SW 1271 (cell line): ENCODE data around the gene SLC4A8.
"Not testable (repeated sequence)": the region's sequence is repeated elsewhere in the genome, so short reads cannot be mapped to it uniquely, and the experiment has no call there.

ENCODE experiments used
- DNase-seq, 2 experiments: peaks; one replicate each; lab custom pipeline; 2025; lab: John Stamatoyannopoulos, UW

Gene SLC4A8

DNA sequence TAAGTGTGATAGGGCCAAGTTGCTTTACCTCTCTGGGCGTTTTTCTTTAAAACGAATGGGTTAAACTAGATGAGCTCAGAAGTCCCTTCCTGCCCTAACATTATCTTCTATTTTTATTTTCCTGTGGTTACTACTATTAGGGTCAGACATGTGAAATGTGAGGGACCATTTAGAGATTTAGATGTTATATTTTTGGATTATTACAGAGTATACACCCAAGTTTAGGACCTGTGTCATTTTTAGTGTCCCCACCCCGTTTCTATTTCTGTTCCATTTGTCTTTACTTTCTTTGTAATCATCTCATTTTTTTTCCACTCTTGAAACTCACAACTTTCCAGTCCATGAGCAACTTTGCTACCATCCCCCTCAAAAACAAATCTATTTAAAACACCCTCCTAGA lies 56.3 kb downstream of the SLC4A8 start:
- DNase-seq: no peak

DNA sequence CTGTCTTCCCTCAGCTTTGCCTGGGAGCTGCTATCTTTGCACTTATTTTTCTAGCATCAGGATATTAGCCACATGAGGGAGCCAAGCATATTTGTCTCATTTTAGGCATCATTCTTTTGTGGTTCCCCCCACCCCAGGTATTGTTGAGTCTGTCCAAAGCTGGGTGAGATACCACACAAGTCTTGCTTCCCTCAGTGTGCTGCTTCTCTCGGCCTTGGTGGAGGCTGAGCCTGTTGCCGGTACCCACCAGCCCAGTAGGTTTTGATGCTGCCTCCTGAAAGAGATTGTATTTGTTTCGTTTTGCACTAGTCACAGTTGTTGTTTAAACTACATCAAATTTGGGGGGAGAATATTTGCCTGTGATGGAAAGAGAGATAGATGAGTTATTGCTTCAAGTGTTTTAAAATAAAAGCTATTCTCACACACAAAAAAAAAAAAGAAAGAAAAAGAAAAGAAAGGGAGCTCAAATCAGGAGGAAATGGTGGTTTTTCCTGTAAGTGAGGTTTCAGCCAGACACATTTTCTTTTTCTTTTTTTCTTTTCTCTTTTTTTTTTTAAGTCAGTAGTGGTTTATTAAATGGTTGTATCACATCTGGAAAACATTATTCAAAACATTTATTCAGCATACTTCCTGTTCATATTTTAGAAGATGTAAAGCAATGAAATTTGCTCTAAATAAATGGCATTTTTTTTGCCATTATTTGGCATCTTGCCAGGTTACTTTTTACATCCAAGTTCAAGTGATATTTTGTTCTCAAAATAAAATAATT lies 58.5 kb downstream of the SLC4A8 start:
- DNase-seq: no peak

DNA sequence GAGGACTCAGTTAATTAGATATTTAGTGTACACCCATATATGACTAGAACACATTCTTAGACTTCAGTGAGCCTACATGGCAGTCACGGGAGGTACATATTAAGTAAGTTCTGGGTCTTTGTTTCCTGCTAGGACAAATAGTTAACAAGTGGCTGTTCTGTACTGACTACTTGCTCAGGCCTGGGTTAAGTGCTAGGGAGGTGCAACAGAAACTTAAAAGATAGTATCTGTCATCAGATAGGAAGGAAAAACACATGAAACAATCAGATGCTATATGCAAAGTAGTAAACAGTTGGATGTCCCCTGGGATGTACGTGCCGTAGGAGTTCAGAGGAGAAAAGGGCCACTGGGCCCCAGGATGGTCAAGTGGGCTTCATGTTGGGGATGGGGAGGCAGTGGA lies 59.5 kb downstream of the SLC4A8 start:
- DNase-seq: no peak

DNA sequence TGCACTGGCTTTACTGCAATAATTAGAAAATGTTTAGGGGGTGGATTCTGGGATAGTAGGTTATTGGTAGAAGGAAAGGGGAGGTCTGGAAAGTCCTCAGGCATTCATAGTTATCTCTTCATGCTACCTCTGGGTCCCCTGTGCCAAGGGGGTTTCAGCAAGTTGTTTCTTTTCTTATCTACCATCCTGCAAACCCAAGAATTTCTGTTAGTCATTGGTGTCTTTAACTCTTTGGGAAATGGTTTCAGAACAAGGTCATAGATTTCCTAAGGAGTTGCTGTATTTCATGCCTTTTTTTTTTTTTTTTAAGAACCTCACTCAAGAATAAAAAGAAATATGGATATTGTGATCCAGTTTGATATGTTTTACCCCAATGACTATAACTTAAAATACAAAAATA lies 63.6 kb downstream of the SLC4A8 start:
- DNase-seq: no peak

DNA sequence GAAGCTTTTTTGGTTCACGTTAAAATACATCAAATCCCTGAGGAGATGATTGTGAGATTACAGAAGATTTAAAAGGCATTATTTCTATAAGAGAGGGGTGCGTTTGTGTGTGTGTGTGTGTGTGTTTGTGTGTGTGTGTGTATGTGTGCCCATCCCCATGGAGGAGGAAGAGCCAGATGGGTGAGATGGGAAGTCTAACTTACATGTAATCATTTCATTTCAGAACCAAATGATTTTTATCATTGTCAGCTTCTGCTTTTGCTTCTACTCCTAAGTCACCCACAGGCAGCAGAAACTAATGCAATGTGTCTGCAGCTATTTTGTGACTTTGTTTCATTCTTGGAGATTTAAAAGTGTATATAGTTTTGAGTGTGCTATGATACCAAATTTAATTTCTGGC lies 68.7 kb downstream of the SLC4A8 start:
- DNase-seq: no peak

DNA sequence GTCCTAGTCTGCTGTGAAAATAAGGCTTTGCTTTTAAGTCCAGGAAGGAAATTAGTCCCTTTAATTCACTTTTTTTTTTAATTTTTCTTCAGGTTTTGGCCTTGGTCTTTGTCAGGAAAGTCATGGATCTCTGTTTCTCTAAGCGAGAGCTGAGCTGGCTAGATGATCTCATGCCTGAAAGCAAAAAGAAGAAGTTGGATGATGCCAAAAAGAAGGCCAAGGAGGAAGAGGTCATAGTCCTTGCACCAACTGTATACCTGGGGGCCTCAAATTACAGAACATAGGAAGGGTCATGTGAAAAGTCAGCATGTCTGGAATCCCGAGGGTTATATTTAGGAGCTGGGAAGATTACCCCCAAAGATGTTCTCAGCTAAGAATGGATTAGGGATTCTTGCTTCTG lies 72.3 kb downstream of the SLC4A8 start:
- no peak for DNase-seq

DNA sequence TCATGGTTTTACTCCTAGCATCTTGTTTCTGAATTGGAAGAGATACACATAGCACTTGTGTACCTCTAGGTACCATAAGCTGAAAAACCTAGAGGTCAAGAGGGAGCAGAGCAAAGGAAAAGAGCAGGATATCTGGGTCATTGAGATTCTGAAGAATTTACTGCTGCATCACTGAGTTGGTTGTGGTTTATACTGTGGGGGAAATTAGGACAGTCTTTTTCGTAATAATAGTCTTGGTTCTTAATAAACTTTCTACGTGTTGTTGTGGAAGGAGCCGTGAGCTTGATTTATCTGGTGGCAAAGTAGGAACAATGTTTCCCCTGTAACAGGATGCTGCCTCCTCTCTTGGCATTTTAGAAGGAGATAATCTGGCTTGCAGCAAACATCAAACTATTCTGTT lies 80.2 kb downstream of the SLC4A8 start:
- no peak for DNase-seq

DNA sequence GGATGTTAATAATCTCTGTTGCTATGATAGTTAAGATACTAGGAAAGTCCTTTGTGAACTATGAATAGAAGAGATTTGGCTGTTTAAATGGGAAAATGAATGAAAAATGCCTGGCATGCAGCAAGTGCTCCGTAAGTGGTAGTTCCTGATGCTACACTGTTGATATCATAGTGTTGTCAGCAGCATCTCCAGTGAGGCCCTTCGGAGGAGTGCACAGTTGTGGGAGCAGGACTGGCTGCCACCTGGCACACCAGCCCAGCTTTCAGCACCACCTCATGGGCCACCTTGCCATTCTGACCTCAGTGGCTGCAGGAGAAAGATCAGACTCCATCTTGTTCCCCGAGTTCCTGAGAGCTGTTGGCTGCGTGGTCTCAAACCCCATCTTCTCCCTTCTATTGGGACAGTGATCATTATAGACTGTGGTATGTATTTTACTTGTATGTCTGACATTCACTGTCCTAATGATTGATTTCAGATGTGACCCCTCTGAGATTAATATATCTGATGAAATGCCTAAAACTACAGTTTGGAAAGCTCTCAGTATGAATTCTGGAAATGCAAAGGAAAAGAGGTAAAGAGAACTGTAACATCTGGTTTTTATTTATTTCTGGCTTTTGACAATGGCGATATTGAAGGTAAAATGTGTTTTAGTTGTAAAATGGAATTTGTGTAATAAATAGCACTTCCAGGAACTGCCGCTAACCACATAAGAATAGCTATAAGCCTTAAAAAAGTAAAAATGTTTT lies 80.9 kb downstream of the SLC4A8 start:
- DNase-seq: no peak

DNA sequence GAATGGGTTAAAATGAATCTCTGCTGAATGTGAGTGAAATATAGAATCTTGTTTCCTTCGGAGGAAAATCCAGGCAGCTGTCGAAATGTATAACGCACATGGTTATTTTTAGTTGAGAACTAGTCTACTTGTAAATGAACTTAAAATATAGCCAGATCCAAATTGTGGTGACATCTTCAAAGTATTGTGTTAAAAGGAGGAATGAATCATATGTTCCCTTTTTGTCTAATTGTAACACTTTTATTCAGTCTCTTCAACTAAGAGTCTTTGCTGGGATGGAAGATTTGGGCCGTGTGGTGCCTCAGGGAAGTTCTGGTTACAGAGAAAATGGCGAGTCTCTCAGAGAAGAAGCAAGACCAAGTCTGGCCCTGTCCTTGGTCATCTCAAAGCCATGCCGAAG lies 82.5 kb downstream of the SLC4A8 start:
- DNase-seq: no peak

DNA sequence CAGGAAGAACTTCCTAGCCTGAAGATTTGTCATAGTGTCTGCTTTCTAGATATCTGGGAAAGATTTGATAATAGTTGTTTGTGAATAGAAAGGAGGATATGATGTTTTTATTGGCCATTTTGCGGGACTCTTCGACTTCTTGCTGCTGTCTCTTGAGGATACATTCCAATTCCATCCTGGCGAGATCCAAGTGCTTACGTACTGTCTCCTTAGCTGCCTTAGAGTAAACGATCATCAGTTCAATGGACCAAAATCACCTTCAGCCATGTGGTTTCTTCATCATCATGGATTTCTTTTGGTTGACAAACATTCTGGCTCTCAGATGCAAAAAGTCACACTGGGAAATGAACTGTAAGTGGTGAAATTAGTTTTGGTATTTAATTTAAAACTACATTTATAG lies 83.7 kb downstream of the SLC4A8 start:
- DNase-seq: no peak

DNA sequence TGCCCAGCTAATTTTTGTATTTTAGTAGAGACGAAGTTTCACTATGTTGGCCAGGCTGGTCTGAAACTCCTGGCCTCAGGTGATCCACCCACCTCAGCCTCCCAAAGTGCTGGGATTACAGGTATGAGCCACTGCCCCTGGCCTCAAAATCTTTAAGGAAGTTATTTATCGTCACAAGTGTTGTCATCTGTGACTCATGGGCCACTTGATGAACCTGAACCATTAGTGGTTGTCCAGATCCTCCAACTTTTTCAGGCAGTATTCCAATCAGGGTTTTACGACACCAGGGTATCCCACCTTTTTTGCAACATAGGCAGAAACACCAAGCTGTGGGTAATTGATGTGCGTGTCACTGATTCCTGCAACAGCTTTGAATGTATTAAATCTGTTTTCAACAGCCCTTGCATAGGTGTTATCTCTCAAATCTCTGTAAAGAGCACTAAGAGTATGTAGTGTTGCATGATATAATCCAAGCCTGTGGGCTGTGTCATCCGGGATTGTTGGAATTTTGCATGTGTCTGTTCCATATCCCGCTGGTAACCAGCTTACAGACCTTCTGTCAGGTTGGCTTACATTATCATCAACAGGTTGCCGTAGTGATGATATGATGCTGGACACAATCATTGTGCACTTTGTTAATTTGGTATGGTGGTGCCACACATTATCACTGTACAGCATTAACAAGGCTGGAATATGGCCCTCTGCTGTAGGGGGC lies 87.1 kb downstream of the SLC4A8 start:
- no peak for DNase-seq

DNA sequence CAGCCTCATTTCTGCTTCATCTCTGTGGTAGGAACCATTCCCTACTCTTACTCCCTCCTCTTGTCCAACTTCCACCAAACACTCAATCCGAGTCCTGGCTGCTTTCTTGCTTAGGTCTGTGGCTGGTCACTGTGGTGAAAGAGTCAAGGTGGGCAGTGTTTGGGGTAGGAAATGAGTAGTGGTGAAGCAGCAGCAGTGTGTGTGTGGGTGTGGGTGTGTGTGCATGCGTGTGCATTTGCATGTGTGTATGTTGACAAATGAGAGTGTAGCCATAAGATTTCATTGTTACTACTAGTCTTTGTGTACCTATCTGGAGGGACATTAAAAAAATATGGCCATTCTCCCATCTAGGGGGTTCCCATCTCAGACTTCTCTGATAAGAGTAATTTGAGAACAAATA lies 87.8 kb downstream of the SLC4A8 start:
- DNase-seq: no peak

DNA sequence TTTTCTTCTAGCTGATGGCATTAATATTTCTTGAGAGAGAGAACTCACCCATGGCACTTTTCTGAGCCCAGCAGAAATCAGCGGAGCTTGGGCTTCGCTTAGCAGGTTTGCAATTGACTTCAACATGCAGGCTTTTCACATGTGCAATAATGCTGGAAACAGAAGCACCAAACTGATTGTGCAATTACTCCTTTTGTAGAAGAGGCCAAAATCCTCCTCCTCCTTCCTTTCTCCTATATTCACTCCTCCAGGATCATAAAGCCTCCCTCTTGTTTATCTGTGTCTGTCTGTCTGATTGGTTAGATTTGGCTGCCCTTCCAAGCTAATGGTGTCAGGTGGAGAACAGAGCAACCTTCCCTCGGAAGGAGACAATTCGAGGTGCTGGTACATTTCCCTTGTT lies 90.4 kb downstream of the SLC4A8 start:
- DNase-seq: not testable (repeated sequence)

DNA sequence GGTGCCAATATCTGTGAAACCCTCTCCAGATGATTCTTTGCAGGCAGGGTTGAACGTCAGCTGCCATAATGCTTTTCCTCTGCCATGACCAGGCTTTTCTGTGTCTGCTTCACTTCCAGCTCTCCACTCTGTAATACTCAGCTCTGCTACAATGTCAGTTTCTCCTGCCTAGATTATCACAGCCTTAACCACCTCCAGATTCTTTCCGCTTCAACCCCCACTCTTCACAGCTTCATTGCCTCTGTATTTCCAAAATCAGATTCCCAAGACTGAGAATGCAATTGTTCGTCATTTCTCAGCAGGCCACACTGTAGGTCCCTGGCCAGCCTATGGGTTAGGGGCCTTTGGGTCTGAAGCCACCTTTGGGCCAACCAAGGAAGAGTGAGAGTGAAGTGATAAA lies 92.7 kb downstream of the SLC4A8 start:
- no peak for DNase-seq

DNA sequence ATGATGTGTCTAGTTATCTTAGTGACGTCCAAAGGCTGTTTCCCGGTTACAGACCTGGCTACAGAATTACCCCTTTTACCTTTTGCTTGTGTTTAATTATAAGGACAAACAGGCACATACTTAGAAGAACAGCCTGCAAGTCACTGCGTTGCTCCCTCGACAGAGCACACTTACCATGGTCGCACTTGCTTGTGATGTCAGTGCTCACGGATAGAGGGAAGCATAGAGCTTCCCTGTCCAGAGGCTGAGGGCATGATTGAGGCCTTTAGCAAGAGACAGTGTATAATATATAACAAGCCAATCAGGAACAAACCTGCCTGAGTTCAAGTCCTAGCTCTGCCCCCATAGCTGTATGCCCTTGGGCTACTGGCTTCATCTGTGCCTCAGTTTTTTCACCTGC lies 93.2 kb downstream of the SLC4A8 start:
- DNase-seq: no peak

DNA sequence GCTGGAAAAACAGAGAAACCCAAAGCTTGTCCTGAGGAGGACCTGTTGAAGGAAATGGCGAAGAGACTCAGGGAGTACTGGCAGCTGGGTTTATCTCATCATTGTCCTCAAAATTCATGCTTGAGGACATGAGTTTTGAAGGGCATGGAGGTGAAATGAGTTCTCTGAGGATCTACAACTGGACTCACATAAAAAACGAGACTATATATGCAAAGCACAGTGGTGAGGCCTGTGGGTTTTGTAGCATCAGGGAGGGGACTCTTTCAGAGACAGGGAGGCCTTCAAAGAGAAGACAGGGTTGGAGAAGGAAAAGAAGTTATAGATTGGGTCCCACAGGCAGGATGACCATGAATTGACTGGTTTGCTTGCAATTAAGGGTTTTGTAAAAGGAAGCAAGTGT lies 95.1 kb downstream of the SLC4A8 start:
- DNase-seq: no peak

DNA sequence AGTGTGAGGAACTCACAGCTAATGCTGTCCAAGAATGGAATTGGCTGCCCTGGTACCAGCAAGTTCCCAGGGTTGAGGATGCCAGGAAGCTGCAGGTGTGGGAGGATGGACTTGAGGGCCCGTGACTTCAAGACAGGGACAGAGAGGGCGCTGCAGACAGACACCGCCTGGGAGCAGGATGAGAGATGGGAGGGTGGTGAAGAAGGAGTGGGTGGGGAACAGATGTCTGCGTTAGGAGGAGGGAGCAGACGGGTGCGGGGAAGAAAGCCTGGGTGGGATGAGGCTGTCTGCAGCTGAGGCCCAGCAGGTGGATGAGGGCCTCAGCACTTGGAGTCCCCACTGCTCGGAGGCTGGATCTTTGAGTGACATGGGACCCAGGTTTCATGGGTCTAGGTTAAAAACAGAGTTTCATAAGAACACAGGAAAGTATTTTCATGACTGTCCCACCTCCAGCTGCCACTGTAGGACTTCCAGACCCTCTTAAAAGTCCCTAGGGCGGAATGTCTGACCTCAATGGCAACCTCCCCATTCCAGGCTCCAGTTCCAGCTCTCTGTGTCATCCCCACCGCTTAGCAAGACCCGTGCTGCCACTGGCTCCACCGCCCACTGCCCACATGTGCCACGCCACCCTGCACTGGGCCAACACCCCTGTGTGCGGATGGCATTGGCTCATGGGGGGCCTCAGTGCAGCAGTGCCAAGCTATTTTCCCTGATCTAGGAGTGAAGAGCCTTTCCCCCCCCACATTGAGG lies 96.1 kb downstream of the SLC4A8 start:
- no peak for DNase-seq

DNA sequence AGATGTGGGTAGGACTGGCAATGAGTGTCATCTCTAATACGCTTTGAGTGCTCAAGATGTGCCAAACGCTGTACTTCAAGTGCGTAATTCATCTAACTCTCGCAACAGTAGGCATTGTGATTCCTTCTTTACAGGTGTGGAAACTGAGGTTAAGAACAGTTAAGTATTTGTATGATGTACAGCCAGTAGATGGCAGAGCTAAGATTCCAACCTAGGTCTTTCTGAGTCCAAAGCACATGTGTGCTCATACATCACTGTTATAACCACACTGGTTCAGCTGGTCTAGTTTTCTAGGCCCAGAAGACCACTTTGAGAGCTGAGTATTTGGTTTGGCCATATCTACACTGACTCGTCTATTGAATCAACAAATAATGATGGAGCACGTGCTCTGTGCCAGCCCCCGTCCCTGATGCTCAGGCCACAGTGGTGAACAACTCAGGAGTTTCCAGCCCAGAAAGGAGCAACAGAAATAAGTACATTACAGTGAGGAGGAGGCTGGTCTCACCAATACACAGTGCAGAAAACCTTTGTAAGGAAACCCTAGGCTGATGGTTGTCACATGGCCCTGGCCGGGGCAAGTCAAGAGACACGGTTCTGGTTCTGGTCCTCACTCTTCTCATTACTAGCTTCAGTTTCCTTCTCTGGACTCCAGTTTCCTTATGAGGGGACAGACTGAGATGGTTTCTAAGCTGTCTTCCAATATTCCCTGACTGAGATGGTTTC lies 97.1 kb downstream of the SLC4A8 start:
- DNase-seq: no peak

DNA sequence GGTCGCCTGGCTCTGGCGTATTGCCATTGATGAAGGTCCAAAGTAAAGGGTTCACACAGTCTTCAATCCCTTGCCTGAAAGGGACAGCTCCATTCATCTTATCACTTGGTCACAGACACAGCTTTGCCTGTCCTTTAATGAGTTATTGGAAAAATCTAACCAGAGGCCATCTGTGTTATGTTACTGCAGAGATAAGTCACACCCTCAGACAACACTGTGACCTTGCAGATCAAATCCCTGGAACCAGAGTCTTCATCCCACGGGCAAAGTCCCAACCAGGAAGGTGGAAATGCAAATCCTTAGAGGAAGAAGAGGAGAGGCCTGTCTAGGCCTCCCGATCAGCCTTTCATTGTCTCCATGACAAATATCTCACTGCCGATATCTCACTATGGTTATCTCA lies 98.1 kb downstream of the SLC4A8 start:
- no peak for DNase-seq

DNA sequence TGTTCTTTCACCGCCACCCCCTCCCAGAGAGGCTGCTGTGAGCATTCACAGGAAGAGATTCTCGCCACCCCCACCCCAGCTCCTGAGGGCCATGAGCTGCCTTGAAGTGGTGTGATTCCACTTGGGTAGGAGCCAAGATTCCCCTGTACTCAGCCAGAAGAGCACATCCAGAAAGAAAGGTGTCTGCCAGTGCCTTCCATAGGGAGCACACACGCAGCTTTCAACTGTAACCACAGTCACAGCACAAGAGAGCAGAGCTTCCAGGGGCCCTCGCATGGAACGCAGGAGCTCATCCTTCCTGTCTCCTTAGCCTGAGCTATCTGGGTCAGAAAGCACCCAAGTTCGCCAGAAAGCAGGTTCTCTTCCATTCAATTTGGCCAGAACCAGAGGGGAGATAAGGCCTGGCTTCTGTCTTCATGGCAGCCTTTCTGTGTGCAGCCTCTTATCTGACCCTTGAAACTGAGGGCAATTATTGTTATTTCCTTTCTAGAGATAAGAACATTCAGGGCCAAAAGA lies 99.8 kb downstream of the SLC4A8 start:
- no peak for DNase-seq

DNA sequence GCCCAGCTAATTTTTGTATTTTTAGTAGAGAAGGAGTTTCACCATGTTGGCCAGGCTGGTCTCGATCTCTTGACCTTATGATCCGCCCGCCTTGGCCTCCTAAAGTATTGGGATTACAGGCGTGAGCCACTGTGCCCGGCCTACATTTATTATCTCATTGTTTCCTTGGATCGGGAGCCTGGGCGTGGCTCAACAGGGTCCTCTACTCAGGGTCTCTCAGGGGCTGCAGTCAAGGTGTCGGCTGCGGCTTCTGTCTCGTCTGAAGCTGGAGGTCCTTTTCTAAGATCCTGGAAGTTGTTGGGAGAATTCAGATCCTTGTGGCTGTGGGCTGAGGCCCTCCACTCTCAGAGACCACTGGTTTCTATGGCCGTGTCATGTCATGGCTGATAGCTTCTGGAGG lies 100.9 kb downstream of the SLC4A8 start:
- DNase-seq: no peak

DNA sequence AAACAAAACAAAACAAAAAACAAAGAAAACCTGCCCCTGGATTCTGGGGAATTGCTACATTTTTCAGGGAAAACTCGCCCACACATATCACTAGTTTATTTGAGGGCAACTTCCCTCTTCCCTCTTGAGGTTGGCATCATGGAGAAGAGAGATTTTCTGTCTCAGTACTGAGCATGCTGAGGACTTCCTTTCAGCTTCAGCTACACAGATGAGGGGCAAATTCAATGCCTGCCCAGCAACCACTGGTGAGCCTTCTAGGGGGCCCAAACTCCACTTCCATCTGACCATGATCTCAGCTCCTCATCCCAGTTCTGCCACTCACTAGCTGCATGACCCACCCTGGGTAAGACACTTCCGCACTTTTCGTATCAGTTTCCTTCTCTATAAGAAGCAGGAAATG lies 103.3 kb downstream of the SLC4A8 start:
- DNase-seq: no peak
